ENCODE results near the gene NDUFAB1.

DNA sequence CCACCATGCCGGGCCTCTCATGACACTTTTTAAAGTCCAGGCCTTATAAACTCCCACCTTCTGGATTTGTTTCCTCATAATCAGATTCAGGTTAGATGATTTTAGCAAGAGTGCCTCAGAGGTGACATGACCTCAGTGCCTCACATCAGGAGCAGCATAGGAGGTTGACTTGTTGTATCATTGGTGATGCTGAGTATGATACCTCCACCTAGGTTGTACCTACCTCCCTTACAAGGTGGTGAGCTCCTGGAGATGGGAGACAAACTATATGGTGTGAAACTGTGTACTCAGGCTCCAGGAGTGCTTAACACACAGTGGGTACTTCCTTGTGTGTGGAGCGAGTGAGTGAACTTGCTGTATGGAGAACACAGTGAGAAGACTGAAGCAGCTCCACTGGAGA, 18.6 kb downstream of the NDUFAB1 start:
- TF ChIP-seq SIN3A (IDR thresholded peaks at IDR 0.05; ENCODE audit: borderline replicate concordance, insufficient read depth, low read length) (no peak), POLR2AphosphoS5 (IDR thresholded peaks at IDR 0.05; ENCODE audit: low read depth, low read length) (no peak)
- TF ChIP-seq, protein P1, sequence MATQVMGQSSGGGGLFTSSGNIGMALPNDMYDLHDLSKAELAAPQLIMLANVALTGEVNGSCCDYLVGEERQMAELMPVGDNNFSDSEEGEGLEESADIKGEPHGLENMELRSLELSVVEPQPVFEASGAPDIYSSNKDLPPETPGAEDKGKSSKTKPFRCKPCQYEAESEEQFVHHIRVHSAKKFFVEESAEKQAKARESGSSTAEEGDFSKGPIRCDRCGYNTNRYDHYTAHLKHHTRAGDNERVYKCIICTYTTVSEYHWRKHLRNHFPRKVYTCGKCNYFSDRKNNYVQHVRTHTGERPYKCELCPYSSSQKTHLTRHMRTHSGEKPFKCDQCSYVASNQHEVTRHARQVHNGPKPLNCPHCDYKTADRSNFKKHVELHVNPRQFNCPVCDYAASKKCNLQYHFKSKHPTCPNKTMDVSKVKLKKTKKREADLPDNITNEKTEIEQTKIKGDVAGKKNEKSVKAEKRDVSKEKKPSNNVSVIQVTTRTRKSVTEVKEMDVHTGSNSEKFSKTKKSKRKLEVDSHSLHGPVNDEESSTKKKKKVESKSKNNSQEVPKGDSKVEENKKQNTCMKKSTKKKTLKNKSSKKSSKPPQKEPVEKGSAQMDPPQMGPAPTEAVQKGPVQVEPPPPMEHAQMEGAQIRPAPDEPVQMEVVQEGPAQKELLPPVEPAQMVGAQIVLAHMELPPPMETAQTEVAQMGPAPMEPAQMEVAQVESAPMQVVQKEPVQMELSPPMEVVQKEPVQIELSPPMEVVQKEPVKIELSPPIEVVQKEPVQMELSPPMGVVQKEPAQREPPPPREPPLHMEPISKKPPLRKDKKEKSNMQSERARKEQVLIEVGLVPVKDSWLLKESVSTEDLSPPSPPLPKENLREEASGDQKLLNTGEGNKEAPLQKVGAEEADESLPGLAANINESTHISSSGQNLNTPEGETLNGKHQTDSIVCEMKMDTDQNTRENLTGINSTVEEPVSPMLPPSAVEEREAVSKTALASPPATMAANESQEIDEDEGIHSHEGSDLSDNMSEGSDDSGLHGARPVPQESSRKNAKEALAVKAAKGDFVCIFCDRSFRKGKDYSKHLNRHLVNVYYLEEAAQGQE (IDR thresholded peaks at IDR 0.05; ENCODE audit: insufficient read depth in 1 of 2, low read depth in 2 of 2, low read length in 2 of 2) = no peak
